SH-SY5Y (cell line): Measurements from ENCODE around the gene GSS.

Source experiments
- GATA2 ChIP-seq: IDR thresholded peaks from 2 replicates; pipeline ENCODE4 v1.6.1; 2011; ENCODE audit warnings: mild to moderate bottlenecking, low read depth, low read length
- GATA3 ChIP-seq: IDR thresholded peaks from 2 replicates; pipeline ENCODE4 v1.6.1; 2011; ENCODE audit warnings: low read depth, mild to moderate bottlenecking, low read length, moderate library complexity

DNA sequence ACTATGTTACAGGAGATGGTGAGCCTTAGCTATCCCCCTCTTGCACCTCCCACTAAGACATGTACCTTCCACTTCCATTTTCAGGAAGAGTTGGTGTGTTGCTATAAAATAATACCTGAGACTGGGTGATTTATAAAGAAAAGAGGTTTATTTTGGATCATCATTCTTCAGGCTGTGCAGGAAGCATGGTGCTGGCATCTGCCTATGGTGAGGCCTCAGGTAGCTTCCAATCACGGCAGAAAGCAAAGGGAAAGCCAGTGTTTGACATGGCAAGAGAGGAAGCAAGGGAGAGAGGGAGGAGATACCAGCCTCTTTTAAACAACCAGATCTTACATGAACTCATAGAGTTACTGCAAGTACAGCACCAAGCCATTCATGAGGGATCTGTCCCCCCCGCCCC lies 32.2 kb downstream of the GSS start:
- TF ChIP-seq GATA2 (no peak), GATA3 (no peak)
